Stimulated activated naive CD8-positive, alpha-beta T cell treated with anti-CD3 and anti-CD28 coated beads, Interleukin-15, Interleukin-2, amounts not matched to agents 100 U/mL and 50 U/mL, for 24 hours (primary cell): ENCODE measurements around the gene ZW10.
"Not testable (repeated sequence)": the region's sequence is repeated elsewhere in the genome, so short reads cannot be mapped to it uniquely, and the experiment has no call there.

Experiments used
- ATAC-seq: fragments of 150-1000 bp; cut with Tn5 transposase; one replicate; pipeline ENCODE4 v1.10.0; 2021
- DNase-seq: peaks from one replicate; pipeline ENCODE4 v3.0.0; 2021

Gene ZW10

GRCh38 chr11:113773416-113774173 is at the start of gene ZW10:
ZW10 (minus strand) TSS chr11:113773692; CDS start chr11:113773666, 26 bp downstream.
- ATAC-seq (peak; percentile 99), DNase-seq (peak; percentile 93)

GRCh38 chr11:113818426-113818825 is 44.9 kb upstream of the ZW10 start:
- DNase-seq (no peak), ATAC-seq (no peak)

- ATAC-seq: no peak
- DNase-seq: no peak
These were observed 44.1 kb upstream of the ZW10 start for GRCh38 chr11:113817626-113818025.

- ATAC-seq (no peak), DNase-seq (no peak)
These were observed 43.7 kb upstream of the ZW10 start for GRCh38 chr11:113817162-113817561.

- ATAC-seq (no peak), DNase-seq (no peak)
These were observed 40.7 kb upstream of the ZW10 start for GRCh38 chr11:113814181-113814580.

GRCh38 chr11:113808931-113809330 is 35.4 kb upstream of the ZW10 start:
- DNase-seq: no peak
- ATAC-seq: no peak

GRCh38 chr11:113806406-113806805 is 32.9 kb upstream of the ZW10 start:
- DNase-seq (peak; percentile 14), ATAC-seq (no peak)

- no peak for ATAC-seq
- DNase-seq: no peak
These were observed 32.1 kb upstream of the ZW10 start for GRCh38 chr11:113805640-113806039.

GRCh38 chr11:113802621-113803020 is 29.1 kb upstream of the ZW10 start:
- no peak for DNase-seq
- no peak for ATAC-seq

- DNase-seq (peak; percentile 7), ATAC-seq (peak; percentile 32)
These were observed 23.3 kb upstream of the ZW10 start for GRCh38 chr11:113796663-113797259.

- no peak for DNase-seq
- ATAC-seq: no peak
These were observed 16.3 kb upstream of the ZW10 start for GRCh38 chr11:113789675-113790320.

- not testable (repeated sequence) for ATAC-seq, DNase-seq
These were observed 15.5 kb upstream of the ZW10 start for GRCh38 chr11:113789016-113789415.

- ATAC-seq: no peak
These were observed 8.6 kb upstream of the ZW10 start for GRCh38 chr11:113782134-113782533.

GRCh38 chr11:113781682-113782081 is 8.2 kb upstream of the ZW10 start:
- ATAC-seq (no peak), DNase-seq (no peak)

More at GRCh38 chr11:113782134-113782533, 8.6 kb upstream of the ZW10 start:
- no peak for DNase-seq

GRCh38 chr11:113779496-113779895 is 6.0 kb upstream of the ZW10 start, which contains the start of gene CLDN25:
CLDN25 (plus strand) TSS chr11:113779796; CDS start chr11:113779796, 0 bp downstream.
- ATAC-seq (no peak), DNase-seq (no peak)

- ATAC-seq: no peak
- no peak for DNase-seq
These were observed 4.8 kb upstream of the ZW10 start for GRCh38 chr11:113778111-113778910.

- no peak for DNase-seq
- no peak for ATAC-seq
These were observed 647 bp upstream of the ZW10 start for GRCh38 chr11:113774174-113774503.

- DNase-seq: no peak
- ATAC-seq: no peak
These were observed 438 bp downstream of the ZW10 start for GRCh38 chr11:113773092-113773415.

- ATAC-seq (no peak), DNase-seq (no peak)
These were observed 1.5 kb downstream of the ZW10 start for GRCh38 chr11:113771964-113772363.

- ATAC-seq: no peak
- no peak for DNase-seq
These were observed 8.8 kb downstream of the ZW10 start for GRCh38 chr11:113764527-113765219.

GRCh38 chr11:113763040-113763439 is 10.5 kb downstream of the ZW10 start:
- not testable (repeated sequence) for ATAC-seq, DNase-seq

- DNase-seq: no peak
- no peak for ATAC-seq
These were observed 13.3 kb downstream of the ZW10 start for GRCh38 chr11:113760241-113760640.
